GM12878 (cell line): ENCODE measurements around the gene SEMA3D.

Experiments used
- ATF2 ChIP-seq: IDR thresholded peaks from 2 replicates; pipeline ENCODE4 v1.6.1; 2012; ENCODE audit warnings: low read length, inconsistent platforms
- CEBPB ChIP-seq, 2 experiments: fragments of 150-350 bp in 1 of 2; IDR thresholded peaks; 2 replicates each; pipeline ENCODE4 v1.6.1; 2012 to 2014; ENCODE audit warnings: low read depth in 2 of 2, low read length in 2 of 2, borderline replicate concordance in 1 of 2, inconsistent platforms in 1 of 2
- TF ChIP-seq, protein P1 (sequence below), 3 experiments: IDR thresholded peaks in 2 of 3; conservative IDR thresholded peaks in 1 of 3; 2 replicates each; pipeline ENCODE4 v1.5.1; 2011; ENCODE audit warnings: low read depth in 3 of 3, low read length in 3 of 3, mild to moderate bottlenecking in 3 of 3, control low read depth in 2 of 3, moderate library complexity in 2 of 3, inconsistent platforms in 1 of 3, mixed read lengths in 1 of 3; ENCODE audit not compliant: control insufficient read depth in 2 of 3, insufficient read depth in 1 of 3; ENCODE audit errors: extremely low read depth in 1 of 3

DNA sequence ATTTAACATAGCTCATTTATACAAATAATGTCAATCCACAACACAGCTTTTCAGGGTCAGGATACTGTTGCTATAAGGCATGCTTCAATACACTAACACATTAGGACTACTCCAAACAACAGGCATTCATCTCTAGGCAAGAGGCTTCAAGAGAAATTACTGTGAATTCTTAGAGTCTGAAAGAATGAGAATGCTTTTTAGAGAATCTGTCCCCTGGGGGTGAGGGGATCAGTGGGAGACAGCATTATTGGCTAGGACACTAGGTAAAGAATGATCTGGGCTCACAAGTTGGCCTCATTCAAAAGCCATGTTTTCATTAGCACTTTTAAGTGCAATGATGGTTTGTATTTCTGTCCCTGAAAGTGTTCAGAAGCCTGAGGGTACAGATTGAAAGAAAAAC, 132.6 kb downstream of the SEMA3D start:
- no peak for TF ChIP-seq ATF2
- no peak for TF ChIP-seq CEBPB (IDR thresholded peaks at IDR 0.05; ENCODE audit: borderline replicate concordance in 1 of 2, low read depth in 2 of 2, low read length in 2 of 2)
- TF ChIP-seq, protein P1, sequence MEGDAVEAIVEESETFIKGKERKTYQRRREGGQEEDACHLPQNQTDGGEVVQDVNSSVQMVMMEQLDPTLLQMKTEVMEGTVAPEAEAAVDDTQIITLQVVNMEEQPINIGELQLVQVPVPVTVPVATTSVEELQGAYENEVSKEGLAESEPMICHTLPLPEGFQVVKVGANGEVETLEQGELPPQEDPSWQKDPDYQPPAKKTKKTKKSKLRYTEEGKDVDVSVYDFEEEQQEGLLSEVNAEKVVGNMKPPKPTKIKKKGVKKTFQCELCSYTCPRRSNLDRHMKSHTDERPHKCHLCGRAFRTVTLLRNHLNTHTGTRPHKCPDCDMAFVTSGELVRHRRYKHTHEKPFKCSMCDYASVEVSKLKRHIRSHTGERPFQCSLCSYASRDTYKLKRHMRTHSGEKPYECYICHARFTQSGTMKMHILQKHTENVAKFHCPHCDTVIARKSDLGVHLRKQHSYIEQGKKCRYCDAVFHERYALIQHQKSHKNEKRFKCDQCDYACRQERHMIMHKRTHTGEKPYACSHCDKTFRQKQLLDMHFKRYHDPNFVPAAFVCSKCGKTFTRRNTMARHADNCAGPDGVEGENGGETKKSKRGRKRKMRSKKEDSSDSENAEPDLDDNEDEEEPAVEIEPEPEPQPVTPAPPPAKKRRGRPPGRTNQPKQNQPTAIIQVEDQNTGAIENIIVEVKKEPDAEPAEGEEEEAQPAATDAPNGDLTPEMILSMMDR (IDR thresholded peaks at IDR 0.05 in 2 of 3, conservative IDR thresholded peaks at IDR 0.05 in 1 of 3; ENCODE audit: control insufficient read depth in 2 of 3, extremely low read depth in 1 of 3, insufficient read depth in 1 of 3, low read depth in 3 of 3, low read length in 3 of 3), result no peak
